HG03354 (cell line): ENCODE results near the gene USP6NL.

Experiments
- ATAC-seq: cut with Tn5 transposase; IDR thresholded peaks from one replicate; pipeline ENCODE4 v1.9.1; 2021; ENCODE audit warnings: mild to moderate bottlenecking; ENCODE audit not compliant: unreplicated experiment, poor library complexity, severe bottlenecking

The USP6NL gene

DNA sequence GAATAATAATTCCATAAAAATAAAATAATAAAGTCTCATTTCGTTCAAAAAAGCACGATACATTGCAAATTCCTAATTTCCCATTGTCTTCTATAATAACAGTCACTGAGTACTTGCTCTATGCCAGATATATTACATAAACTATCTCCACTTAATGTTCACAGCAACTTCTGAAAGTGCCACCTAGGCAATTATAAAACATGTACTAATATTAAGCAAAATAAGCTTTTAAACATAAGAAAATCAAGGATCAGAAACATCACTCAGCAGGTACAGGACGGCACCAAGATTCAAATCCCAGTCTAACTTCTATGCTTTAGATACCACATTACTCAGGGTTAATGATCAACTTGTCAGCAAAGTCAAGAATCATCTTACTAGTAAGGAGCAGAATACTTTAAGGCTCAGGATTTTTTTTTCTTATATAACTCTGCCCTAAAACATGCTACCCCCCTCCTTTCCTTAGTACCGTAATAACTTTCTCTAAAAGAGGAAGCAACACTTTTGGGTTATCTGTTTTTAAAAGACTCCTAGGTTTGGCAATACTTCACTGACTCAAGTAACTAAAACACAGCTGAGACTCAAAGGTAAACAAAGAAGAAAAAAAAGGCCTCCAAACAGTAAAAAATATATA, 51.3 kb downstream of the USP6NL start:
- ATAC-seq, result peak; percentile 96

- ATAC-seq, result no peak
These were observed 53.5 kb downstream of the USP6NL start for GRCh38 chr10:11557967-11558366.

- no peak for ATAC-seq
These were observed 53.9 kb downstream of the USP6NL start for GRCh38 chr10:11557513-11557912.

DNA sequence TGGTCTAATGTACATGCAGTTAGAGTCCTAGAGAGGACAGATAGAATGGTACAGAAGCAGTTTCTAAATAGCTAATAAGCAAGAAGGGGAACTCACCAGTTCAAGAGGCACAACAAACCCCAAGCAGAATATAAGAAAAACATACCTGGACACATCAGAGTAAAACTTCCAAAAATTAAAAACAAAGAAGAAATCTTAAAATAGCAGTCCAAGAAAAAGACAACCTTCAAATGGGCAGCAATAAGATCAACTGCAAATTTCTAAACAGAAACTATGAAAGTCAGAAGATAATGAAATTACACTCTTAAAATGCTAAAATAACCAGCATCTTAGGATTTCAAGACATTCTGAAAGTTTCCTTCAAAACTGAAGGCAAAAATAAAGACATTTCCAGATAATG, 55.9 kb downstream of the USP6NL start:
- ATAC-seq, result no peak

DNA sequence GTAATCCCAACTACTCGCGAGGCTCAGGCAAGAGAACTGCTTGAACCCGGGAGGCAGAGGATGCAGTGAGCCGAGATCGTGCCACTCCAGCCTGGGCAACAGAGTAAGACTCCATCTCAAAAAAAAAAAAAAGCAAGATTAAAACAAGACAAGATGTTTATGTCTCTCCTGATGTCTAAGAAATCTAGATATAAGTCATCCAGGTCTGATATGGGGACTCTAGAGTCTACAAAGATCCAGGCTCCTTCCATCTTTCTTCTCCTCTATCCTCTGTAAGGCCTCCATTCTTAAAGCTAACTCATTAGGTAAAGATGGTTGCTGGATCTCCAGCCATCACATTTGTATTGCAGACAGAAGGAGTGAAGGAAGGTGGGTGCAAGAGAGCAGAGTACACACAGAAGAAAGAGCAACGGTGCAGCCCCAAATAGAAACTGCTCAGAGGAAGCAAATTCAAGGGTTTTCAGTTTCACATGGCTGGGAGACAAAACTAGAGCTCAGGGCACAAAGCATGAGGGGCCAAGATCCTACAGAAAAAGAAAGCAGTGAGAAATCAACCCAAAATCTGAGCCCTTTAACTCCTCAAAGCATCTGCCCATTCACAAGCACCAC, 57.6 kb downstream of the USP6NL start:
- ATAC-seq, result peak; percentile 92

- no peak for ATAC-seq
These were observed 59.4 kb downstream of the USP6NL start for GRCh38 chr10:11551916-11552602.

DNA sequence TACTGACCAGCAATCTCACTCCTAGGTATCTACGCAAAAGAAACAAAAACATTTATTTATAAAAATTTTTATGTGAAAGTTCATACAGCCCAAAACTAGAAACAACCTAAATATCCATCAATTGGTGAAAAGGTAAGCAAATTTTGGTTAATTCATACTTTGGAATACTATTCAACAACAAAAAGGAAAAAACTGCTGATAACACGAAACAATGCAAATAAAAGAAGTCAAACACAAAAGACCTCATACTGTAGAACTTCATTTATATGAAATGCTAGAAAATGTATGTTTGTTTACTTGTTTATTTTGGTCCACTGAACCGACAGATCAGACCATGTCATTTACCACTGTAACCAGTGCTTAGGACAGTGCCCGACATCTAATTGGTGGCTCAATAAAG, 60.3 kb downstream of the USP6NL start:
- ATAC-seq, result no peak

DNA sequence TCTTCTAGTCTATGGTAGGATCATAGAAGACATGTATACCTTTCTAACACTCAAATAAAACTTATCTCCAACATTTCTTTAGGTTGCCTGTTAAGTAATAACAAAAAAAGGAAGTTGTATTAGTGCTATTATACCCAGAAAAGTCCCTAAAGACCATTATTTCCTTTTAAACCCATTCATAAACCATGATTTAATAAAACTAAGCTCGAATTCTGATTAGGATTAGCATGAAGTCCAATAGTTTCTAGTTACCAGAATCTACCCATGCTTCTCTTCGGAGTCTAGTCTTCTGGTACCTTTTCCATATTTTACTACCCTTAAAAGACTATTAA, 62.7 kb downstream of the USP6NL start:
- ATAC-seq, result no peak

GRCh38 chr10:11548065-11548767, 63.2 kb downstream of the USP6NL start:
- ATAC-seq, result no peak

DNA sequence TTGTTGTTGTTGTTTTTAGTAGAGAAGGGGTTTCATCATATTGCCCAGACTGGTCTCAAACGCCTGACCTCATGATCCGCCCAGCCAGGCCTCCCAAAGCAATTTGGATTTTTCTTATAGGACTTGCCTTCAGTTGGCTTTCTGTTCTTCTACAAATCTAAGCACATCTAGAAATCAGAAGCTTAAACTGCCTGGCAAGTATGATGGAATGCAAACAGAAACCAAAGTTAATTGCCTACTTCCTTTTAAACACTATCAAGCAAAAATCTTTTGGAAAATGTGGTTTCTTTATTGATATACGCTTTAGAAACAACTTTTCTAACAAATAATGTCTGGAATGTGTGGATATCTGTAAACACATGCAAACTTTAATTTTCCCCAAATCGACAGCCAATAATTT, 64.9 kb downstream of the USP6NL start:
- ATAC-seq, result no peak

- no peak for ATAC-seq
These were observed 70.2 kb downstream of the USP6NL start for GRCh38 chr10:11541296-11541695.

DNA sequence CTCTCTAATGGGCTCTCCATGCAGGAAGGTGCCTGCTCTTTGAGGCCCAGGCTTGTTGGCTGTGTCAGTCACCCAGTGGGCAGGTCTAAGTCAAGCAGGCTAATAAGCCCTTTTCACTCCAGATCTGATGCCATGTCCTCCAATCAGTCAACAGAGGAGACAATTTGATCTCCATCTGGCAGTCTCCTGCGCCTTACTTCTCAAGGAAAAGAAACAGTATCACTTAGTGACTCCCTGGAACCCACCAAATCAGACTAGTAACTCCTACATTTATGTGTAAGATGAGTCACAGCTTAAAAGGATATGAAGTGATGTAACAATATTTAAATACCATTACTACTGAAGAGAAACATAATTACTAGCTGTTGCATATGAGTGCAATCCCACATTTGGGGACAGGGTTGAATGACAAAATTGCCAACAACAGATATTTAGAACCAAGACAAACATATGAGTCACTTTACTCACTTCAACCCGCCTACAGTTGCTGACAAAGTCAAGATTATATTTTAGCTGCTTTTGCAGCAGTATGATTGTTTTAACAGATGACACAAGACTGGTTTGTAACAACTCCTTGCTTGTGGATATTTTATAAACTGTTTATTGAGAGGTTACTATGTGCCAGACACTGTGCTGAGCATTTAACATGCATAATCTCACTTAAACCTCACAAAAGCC, 72.1 kb downstream of the USP6NL start:
- ATAC-seq, result no peak

- no peak for ATAC-seq
These were observed 72.6 kb downstream of the USP6NL start for GRCh38 chr10:11538834-11539190.

DNA sequence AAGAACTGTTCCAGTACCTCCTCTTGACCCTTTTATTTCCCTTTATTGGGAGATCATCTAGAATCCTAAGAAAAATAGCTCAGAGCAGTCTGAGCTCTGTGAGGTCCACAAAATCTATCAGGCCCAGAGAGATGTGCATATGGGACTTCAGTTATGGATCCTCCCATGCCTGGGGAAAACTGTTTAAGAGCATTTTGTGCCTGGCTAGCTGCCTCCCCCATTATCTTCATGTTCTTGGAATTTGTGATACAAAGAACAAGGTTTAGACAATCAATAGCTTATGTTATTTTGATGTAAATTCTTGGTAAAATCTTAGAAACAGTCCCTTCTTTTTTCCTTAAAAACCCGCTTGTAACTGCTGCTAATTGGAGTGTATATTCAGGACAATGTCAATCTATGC, 75.2 kb downstream of the USP6NL start:
- no peak for ATAC-seq

- ATAC-seq, result peak; percentile 48
These were observed 76.0 kb downstream of the USP6NL start for GRCh38 chr10:11535346-11535959.

- ATAC-seq, result no peak
These were observed 78.1 kb downstream of the USP6NL start for GRCh38 chr10:11533328-11533781.

DNA sequence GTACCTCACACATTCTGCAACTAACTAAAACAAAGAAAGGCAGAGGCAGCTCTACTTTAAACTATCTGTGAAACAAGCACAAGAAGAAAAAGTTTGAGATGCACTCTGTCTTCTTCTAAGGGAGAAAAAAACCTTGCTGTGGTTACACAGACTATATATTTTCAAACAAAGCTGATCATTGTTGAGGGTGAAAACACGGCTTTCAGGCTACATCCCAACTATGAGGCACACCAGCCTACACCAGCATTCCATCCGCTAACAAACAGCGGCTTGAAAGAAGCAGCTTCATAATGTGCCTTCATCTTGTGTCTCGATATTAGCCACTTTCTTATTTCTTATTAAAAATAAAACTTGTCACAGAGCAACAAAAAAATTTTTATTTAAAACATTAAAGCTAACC, 79.1 kb downstream of the USP6NL start:
- ATAC-seq, result no peak

GRCh38 chr10:11530806-11531205, 80.6 kb downstream of the USP6NL start:
- no peak for ATAC-seq

GRCh38 chr10:11529276-11529903, 82.1 kb downstream of the USP6NL start:
- ATAC-seq, result no peak
